ES-I3 (cell line): Measurements from ENCODE around the gene TMPRSS9.
A peak's percentile ranks its signal among the peaks of the same experiment; 100 is the strongest.

Experiments used
- H3K36me3 ChIP-seq: 2 replicates; pipeline ENCODE4 v1.6.1; 2013; ENCODE audit warnings: mild to moderate bottlenecking, low read length, control low read depth, moderate library complexity; ENCODE audit not compliant: insufficient read depth
- H3K4me1 ChIP-seq: 2 replicates; pipeline ENCODE4 v1.6.1; 2013; ENCODE audit warnings: mild to moderate bottlenecking, control low read depth, low read length; ENCODE audit not compliant: insufficient read depth
- H3K9ac ChIP-seq: 2 replicates; pipeline ENCODE4 v1.6.1; 2013; ENCODE audit warnings: low read depth, mild to moderate bottlenecking, low read length, moderate library complexity
- H3K9me3 ChIP-seq: 2 replicates; pipeline ENCODE4 v1.6.1; 2013; ENCODE audit warnings: mild to moderate bottlenecking, low read length, moderate library complexity; ENCODE audit not compliant: control insufficient read depth, insufficient read depth

Gene TMPRSS9

DNA sequence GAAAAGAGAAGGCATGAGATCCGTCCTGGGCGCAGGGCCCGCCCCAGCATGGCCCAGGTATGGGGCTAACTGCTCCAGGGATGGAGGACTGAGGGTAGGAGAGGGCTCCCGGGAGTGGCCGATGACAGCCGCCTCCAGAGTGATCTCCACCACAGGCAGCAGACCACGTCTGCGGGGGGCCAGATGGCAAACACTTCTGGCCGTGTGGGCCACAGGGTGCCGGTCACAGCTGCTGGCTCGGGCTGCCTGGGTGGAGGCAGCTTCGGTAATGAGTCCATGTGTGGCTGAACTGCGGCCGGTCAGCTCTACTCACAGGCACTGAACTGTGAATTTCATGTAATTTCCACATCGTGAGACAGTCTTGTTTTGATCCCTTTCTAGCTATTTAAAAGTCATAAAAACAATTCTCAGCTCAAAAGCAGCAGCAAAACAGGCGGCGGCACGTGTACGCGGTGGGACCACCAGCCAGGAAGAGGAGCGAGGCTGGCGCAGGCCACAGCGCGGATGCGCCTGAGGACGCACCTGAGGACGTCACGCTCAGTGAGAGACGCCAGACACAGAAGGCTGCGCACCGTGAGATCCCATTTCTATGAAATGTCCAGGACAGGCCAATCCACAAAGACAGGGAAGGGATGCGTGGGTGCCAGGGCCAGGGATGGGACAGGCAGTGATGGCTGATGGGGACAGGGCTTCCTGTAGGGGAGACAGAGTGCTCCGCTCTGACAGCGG is 35.7 kb upstream of the TMPRSS9 start:
- Histone ChIP-seq H3K9ac (no peak overlapping the region), H3K4me1 (no peaks in the 10 kb centered on the region; the same call in 1 of the 2 replicates), H3K36me3 (no peaks in the 10 kb centered on the region), H3K9me3 (no peaks in the 10 kb centered on the region)

GRCh38 chr19:2325281-2326046 is 34.6 kb upstream of the TMPRSS9 start:
- no peak overlapping the region for H3K9ac ChIP-seq
- H3K36me3 ChIP-seq, result no peaks in the 10 kb centered on the region
- no peaks in the 10 kb centered on the region for H3K9me3 ChIP-seq
- H3K4me1 ChIP-seq, result peaks cover under 1% of the 10 kb centered on the region; the same call in 1 of the 2 replicates

- H3K9me3 ChIP-seq, result no peaks in the 10 kb centered on the region
- H3K9ac ChIP-seq, result no peak overlapping the region
- no peaks in the 10 kb centered on the region for H3K36me3 ChIP-seq
- H3K4me1 ChIP-seq, result peaks cover 9% of the 10 kb centered on the region
Observed at GRCh38 chr19:2326699-2327360, 33.2 kb upstream of the TMPRSS9 start.

- Histone ChIP-seq H3K36me3 (no peaks in the 10 kb centered on the region), H3K9me3 (no peaks in the 10 kb centered on the region), H3K9ac (peak overlapping the region; percentile 98), H3K4me1 (peaks cover 9% of the 10 kb centered on the region)
Observed at GRCh38 chr19:2327773-2328400, 32.2 kb upstream of the TMPRSS9 start.

- Histone ChIP-seq H3K9me3 (no peaks in the 10 kb centered on the region), H3K9ac (peak within 1 kb of the TSS; percentile 98), H3K4me1 (peaks cover 9% of the 10 kb centered on the region), H3K36me3 (no peaks in the 10 kb centered on the region)
Observed at GRCh38 chr19:2328401-2329148, 31.5 kb upstream of the TMPRSS9 start, which contains the start of the genes LSM7 and SPPL2B. Gene LSM7, minus strand, starts transcription at chr19:2328586. Its CDS starts 20 bp downstream, at chr19:2328566. Gene SPPL2B, plus strand, starts transcription at chr19:2328684. Its CDS starts 26 bp downstream, at chr19:2328710.

DNA sequence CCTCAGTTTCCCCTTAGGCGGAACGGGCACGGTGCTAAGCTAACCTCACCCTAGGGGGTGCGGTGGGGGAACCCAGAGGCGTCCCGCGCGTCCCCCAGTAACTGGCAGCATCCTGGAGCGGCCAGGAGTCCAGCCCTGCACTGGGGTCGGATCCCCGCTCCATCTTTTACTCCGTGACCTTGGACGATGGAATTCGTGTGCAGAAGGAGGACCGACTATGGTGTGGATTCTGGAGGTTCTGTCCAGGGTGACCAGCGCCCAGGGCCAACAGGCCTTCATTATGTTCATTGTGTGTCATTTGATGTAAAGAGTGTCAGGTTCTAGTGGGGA is 31.0 kb upstream of the TMPRSS9 start:
- Histone ChIP-seq H3K4me1 (peaks cover 9% of the 10 kb centered on the region), H3K9me3 (no peaks in the 10 kb centered on the region), H3K36me3 (no peaks in the 10 kb centered on the region), H3K9ac (peak overlapping the region; percentile 98)

- H3K9me3 ChIP-seq, result no peaks in the 10 kb centered on the region
- peaks cover 9% of the 10 kb centered on the region for H3K4me1 ChIP-seq
- no peaks in the 10 kb centered on the region for H3K36me3 ChIP-seq
- peak overlapping the region; percentile 98; the same call in 1 of the 2 replicates for H3K9ac ChIP-seq
Observed at GRCh38 chr19:2329501-2329916, 30.6 kb upstream of the TMPRSS9 start.

- Histone ChIP-seq H3K9ac (no peak overlapping the region), H3K4me1 (peaks cover 9% of the 10 kb centered on the region), H3K36me3 (no peaks in the 10 kb centered on the region), H3K9me3 (no peaks in the 10 kb centered on the region; the same call in 1 of the 2 replicates)
Observed at GRCh38 chr19:2330255-2330631, 29.8 kb upstream of the TMPRSS9 start.

DNA sequence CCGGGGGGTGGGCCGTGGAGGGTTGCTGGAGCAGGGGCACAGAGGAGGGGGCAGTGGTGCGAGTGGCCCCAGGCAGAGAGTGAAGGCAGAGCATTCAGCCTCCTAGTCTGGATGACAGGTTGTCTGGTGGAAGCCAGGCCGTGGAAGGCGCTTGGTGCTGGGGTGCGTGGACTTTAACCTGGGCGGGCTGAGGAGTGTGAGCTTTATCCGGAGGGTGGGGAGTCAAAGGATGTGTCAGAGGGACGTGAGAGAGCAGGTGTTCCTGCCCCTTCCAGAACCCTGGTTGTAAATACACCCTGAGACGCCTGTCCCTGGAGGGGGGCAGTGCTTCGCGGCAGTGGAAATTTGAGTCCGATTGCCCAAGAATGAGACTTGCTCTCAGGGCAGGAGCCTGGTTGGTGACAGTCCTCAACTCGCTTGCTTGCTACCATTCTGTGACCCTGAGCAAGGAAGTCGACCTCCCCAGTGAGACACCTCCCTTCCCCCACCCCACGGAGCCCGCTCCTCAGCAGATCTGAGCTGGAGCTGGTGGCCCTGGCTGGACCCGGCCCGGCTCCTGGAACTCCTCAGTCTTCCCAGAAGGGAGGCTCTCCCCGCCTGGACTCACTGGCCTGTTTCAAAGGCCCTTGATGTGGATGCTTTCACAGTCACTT is 29.3 kb upstream of the TMPRSS9 start:
- Histone ChIP-seq H3K9ac (no peak overlapping the region), H3K36me3 (no peaks in the 10 kb centered on the region), H3K4me1 (peaks cover 9% of the 10 kb centered on the region), H3K9me3 (no peaks in the 10 kb centered on the region; the same call in 1 of the 2 replicates)

- no peak overlapping the region for H3K9ac ChIP-seq
- H3K4me1 ChIP-seq, result peaks cover 9% of the 10 kb centered on the region
- no peaks in the 10 kb centered on the region for H3K36me3 ChIP-seq
- H3K9me3 ChIP-seq, result no peaks in the 10 kb centered on the region; the same call in 1 of the 2 replicates
Observed at GRCh38 chr19:2331601-2332246, 28.3 kb upstream of the TMPRSS9 start.

DNA sequence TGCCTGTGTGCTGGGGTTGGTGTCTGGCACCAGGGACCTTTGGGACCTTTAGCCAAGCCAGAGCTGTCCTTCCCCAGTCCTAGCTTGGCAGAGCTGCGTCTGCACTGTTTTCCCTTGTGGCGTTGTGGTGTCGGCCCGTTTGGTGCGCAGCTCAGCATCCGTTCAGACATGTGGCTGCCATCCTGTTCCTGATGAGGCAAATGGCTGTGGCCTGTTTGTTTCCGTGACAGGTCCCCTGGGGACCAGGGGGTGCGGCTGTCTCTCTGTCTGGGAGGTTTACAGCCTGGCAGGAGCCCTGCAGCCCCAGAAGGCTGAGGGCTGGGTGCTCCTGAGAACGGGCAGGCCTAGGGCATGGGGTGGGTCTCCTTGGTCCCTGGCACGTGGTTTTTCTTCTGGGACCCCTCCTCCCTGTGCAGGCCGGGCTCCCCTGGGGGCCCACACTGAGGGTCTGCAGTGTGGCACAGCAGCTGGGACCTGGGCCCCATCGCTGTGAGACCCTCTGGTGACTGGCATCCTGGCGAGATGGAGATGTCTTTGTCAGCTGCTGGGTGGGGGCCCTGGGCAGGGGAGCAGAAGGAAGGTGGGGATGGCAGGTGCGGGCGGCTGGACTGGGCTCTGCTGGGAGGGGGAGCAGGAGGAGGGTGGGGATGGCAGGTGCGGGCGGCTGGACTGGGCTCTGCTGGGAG is 27.6 kb upstream of the TMPRSS9 start:
- no peaks in the 10 kb centered on the region; the same call in 1 of the 2 replicates for H3K9me3 ChIP-seq
- H3K9ac ChIP-seq, result no peak overlapping the region
- no peaks in the 10 kb centered on the region for H3K36me3 ChIP-seq
- H3K4me1 ChIP-seq, result peaks cover 9% of the 10 kb centered on the region

GRCh38 chr19:2333027-2333806 is 26.8 kb upstream of the TMPRSS9 start:
- H3K4me1 ChIP-seq, result peaks cover 9% of the 10 kb centered on the region
- H3K9me3 ChIP-seq, result no peaks in the 10 kb centered on the region; the same call in 1 of the 2 replicates
- no peak overlapping the region for H3K9ac ChIP-seq
- no peaks in the 10 kb centered on the region for H3K36me3 ChIP-seq
